Renal pelvis (tissue), 4 donors: ENCODE measurements around the gene PLCXD1. TPM values are rescaled to one million over a fixed set of nuclear protein-coding genes. Genes with fewer than 3 reads are reported as not detected.

Experiments
- DNase-seq: peaks from one replicate; pipeline ENCODE4 v3.0.0-alpha.2; 2013
- polyA plus RNA-seq, 3 donors: library from polyadenylated mRNA; unstranded; fragments of 120-200 nt; gene quantifications; one replicate each; pipeline ENCODE4 v1.2.1, GENCODE V29; 2013; ENCODE audit not compliant: insufficient read length in 3 of 3

Gene PLCXD1
- polyA plus RNA-seq, 3 donors: 24.3 to 41.2 (median 34.4) TPM

DNA sequence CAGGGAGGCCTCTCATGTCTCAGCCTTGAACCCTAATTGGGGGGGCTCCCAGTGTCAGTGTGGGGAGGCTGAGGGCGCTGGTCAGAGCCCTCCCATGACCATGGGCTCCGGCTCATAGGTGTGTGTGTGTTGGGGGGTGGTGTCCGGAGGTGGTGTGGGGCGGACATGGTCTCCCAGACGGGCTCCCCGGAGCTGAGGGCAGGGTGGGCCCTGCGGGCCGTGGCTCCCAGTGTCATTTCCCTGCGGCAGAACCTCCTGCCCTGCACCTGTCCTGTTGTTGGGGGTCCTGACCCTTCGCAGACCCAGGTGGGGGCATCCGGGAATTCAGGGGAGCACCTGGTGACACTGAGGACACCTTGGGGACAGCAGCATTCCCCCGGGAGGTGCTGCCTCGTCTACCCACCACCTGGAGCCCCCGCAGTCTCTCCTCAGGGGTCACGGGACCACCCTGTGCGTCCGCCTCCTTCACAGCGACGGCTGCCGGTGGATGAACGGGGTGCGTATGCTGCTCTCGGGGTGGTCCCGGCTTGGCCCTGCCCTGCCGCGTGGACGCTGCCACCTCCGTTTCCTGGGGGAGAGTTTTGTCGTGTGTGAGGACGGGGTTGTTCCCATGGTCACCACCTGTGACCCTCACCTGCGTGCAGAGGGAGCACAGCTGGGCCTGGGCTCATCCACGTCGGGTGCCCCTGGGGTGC, 51.9 kb downstream of the PLCXD1 start:
- no peak for DNase-seq

DNA sequence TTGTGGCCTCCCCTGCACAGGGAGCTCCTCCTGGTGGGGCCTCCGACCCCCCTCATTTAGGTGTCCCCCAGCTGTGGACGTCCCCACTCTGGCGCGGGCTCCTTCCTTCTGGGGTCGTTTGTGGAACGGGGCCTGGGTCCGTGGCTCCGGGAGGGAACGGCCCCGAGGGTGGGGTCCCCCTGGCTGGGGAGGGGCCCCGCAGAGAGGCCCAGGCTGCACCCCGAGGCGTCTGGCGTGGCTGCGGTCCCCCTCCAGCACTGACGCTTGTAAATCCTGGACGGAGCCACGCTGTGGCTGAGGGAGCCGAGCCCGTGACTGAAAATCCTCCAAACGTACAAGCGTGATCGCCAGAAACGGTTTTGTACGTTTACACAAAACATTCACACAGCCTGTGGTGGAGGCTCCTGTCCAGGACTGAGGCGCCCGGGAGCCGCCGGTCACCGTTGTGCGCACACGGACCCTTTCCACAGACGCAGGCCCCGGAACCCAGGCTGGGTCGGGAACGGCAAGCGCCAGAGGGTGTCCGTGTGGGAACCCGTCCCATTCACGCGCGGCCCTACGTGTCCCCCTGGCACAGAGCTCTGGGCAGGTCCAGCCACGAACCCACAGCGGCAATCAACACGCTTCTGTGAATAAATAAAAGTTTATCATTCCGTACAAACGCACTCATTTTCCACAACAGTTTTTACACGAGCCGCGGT, 52.6 kb downstream of the PLCXD1 start:
- no peak for DNase-seq

DNA sequence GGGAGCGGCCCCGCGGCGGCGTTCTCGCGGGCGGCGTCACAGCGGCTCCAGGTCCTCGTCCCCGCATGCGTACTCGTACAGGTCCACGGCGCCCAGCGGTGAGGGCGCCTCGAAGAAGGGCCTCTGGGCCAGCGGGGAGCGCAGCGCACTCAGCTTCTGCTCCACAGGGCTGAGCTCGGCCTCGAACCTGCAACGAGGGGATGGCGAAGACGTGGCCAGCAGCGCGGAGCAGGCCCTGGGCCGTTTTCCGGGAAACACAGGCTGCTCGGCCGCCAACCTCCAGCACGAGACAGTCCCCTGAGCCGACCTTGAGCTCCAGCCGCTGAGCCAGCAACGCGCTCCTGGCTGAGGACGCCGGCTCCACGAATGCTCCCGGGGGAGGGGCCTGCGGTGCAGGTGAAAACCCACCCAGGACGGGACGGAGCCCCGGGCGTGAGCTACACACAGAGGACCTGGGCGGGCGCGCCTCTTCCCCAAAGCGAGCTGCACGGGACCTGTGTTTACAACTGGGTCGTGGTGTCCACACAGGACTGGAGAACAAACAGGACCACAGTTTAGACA, 53.2 kb downstream of the PLCXD1 start:
- DNase-seq: no peak

DNA sequence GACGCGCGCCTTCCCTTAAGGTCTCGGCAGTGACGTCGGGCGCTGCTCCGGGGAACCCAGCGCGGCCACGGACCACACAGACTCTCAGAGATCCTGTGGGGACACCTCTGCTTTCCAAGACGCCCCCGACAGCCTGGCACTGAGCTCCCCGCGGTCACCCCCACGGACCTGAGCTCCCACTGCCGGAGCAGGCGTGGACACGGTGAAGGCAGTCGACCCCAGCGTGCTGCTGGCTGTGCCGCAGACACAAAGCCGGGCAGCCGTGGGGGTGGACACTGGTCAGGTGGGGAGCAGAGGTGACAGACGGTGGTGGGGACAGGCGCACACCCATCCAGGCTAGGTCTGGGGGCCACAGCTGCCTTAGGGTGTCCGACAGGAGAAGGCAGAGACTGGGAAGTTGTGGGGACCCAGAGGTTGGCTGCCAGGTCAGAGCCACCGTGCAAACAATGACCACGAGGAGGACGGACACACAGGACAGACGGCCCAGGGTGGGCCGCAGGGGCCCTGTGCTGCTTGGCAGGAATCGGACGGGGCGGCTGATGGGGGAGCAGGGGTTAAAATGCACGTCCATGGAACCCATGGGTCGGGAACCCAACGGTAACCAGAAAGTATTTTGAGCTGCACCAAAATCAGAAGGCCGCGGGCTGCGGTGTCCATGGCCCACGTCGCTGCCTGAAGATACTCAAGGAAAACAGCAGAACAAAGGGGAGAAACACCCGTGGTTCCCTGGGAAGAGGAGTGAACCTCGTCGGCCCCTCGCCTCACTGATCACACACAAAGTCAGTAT, 54.0 kb downstream of the PLCXD1 start:
- DNase-seq: no peak

DNA sequence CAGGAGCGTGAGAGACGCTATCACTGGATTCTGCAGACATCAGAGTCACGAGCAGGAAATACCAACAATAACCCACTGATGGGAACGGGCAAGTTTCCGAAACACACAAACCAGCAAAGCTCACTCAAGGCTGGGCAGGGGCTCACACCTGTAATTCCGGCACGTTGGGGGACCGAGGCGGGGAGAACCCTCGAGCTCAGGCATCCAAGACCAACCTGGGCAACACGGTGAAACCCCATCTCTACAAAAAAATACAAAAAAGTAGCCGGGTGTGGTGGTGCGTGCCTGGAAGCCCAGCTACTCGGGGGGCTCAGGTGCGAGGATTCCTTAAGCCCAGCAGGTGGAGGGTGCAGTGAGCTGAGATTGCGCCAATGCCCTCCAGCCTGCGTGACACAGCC, 54.6 kb downstream of the PLCXD1 start:
- DNase-seq: no peak

DNA sequence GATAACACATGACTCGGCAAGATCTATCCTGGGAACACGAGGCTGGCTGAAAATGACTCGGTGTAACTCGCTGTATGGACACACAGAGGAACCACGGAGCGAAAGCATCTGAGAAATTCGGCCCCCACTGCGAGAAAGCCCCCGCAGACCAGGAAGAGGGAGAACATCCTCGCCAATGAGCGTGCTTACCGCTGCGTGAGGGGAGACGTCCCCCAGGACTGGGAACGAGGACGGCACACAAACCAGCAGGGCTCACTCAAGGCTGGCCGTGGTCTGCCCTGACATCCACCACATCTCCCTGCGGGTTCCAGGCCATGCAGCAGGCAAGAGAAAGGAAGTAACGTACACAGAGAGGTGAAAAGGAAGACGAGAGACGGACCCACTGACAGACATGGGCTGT, 55.0 kb downstream of the PLCXD1 start:
- no peak for DNase-seq

DNA sequence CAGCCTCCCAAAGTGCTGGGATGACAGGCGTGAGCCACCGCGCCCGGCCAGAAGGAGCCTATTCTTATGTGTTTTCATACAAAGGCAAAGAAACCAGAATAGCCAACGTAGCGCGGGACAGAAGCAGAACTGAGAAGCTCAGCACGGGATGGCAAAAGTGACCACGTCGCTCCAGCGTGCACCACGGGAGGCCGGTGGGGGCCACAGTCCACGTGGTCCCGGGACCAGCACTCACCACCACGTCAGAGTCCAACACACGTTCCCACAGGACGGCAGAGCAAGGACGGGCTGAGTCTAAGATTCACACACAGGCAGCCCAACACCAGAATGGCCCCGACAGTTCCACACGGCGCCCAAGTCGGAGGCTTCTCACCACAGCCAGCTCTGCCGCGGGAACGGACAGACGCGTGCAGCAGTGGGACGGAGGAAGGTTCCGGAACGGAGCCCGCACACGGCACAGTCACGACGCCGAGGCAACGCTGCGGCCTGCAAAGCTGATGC, 56.2 kb downstream of the PLCXD1 start:
- DNase-seq: no peak

DNA sequence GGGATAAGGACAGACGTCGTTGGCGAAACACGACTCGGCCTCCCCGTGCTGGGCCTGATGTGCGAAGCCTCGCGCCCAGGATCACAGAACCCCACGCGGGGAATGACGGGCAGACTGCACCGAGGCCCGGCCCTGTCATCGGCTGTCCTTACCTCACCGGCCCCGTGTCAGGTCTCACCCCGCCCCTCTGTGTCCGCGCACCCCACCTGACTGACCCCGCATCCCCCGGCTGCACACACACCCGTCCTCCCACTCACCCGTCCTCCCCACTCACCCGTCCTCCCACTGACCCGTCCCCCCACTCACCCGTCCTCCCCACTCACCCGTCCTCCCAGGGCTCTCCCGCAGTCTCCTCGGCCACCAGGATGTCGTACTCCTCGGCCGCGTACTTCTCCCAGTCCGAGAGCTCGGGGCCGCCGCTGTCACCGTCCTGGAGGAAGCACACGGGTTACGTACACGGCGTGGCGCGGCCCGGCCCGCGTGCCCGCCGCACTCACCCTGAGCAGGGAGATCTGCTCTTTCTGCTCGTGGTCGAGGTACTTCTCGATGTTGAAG, 57.2 kb downstream of the PLCXD1 start:
- DNase-seq: no peak

DNA sequence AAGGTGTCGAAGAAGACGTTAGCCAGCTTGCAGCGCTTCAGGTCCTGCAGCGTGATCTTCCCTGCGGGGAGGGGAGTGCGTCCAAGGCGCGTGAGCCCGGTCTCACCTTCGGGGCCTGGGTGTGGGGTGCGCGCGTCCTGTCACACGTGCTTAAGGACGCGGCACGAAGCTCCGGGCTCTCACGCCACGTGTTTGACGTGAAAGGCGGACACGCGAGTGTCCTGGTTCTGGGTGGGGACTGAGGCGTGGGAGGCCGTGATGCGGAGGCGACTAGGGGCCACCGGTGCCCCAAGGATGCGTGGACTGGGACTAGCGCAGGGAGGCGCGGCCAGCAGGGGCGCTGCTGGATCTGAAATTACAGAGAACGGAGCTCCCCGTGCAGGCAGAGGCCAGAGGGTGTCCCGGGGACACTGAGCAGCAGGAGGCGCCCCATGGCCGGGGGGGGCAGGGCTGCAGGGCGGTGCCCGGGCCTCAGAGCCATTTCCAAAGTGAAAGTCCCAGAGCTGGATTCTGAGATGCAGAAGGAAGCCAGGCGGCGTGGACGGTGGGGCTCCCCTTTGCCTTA, 57.7 kb downstream of the PLCXD1 start:
- no peak for DNase-seq

DNA sequence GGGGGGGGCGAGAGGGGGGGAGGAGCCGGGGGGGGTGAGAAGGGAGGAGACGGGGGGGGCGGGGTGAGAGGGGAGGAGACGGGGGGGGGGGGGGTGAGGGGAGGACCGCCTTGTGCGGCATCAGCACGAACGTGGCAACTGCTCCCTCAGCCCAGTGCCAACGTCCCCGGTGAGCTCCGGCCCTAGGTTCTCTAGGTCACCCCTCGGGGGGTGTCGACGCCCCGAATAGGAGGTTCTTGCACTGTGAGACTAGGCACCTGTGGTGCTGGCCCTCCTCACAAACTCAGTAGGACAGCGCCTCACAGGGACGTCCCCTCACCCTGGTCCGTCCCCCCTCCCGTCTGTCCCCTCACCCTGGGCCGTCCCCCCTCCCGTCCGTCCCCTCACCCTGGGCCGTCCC, 58.9 kb downstream of the PLCXD1 start:
- DNase-seq: no peak

DNA sequence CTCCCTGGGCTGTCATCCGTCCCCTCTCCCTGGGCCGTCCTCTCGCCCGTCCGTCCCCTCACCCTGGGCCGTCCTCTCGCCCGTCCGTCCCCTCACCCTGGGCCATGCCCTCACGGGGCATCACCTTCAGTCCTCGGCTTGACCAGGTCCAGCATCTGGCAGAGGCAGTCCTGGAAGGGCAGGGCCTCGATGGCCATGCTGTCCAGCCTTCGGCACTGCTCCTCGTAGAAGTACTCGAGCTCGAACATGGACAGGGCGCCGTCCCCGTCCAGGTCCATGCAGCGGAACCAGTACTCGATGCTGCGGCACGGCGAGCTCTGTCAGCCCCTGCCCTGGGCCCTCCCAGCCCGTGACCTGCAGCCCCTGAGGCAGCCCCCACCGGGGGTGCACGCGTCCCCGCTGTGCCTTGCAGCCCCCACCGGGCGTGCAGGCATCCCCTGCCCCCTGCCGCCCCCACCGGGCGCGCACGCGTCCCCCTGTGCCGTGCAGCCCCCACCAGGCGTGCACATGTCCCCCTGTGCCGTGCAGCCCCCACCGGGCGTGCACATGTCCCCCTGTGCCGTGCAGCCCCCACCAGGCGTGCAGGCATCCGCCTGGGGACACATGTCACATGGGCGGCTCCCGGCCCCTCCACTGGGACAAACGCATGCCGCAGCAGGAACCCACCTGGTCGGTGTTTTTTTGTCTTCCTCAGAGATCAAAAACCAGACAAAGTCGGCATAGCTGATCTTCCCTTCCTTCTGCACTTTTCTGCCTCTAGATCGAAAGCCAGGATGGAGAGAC, 59.7 kb downstream of the PLCXD1 start:
- no peak for DNase-seq

DNA sequence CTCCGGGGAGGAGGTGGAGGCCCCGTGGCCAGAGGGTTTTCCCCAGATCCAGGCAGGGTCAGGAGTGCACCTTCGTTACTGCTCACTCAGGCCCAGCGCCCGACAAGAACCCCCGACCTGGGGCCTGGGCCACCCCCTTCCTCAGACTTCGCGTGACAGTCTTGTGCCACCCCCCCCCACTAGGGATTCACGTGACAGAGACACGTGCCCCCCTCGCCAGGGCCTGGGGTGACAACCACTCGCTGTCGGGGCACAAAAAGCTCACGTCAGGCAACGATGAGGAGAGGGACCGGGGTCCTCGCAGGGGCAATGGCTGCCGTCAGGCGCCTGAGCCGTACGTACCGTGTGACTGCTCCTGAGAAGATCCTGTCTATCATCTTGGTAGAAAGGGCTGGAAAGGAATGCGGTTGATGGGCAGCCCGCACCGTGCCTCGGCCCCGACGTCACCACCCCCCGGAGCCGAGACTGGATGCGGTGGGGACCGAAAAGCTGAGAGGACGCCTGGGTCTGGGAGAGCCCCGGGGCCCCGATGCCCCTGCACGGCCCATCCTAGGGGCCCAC, 60.4 kb downstream of the PLCXD1 start:
- no peak for DNase-seq

DNA sequence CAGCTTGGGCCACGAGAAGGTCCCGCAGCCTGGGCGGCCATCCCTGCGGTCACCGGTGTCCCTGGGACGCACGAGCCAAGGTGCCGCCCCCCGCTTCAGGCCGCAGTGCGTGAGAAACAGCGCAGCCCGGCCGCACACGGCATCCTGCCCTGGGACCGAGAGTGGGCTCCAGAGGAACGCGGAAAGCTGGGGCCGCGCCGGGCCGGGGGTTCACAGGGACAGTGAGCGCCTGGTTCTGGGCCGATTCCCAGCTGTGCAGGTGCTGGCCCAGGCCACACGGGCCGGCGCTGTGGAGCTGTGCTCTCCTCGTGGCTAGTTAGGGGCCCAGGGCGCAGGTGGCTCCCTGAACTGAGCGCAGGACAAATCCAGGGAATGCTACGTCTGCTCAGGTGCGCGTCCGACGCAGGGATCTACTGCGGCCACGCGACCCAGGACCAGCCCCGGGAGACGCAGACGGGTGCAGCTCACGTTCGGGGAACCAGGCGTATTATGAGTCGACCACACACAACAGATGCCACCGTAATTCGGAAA, 63.3 kb downstream of the PLCXD1 start:
- DNase-seq: no peak

DNA sequence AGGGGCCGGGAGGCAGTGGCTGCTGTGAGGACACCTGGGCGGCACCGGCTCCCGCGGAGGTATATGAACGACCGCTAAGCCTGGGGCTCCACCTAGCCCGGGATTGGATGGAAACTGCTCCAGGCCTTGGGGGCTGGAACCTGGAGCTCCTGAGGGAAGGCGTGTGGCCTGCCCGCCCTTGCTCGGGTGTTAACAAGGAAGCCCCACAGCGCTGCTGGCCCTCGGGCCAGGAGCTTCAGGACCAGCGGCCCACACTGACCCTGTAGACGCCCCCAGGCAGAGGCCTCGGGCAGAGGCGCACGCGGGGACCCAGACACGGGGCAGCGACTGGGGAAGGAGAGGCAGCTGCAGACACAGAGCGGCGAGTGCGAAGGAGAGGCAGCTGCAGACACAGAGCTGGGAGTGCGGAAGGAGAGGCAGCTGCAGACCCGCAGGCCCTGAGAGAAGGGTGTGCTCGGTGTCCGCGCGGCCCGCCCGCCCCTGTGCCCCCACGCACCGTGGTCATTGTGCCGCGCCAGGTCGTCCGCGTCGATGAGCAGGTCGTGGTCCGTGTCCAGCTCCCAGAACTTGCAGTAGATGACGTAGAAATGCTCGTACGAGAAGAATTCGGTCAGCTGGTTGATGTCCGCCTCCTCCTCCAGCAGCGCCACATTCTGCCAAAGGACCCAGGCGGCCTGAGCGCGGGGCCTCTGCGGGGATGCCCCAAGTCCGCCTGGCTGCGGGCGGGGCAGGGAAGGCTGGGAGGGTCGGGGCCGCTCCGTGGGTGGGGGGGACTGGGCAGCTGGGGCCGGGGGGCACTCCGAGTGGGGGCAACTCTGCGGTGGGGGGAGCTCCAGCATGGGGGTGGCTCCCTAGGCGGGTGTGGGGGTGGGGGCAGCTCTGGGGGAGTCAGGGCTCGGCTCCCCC, 64.1 kb downstream of the PLCXD1 start:
- DNase-seq: no peak

DNA sequence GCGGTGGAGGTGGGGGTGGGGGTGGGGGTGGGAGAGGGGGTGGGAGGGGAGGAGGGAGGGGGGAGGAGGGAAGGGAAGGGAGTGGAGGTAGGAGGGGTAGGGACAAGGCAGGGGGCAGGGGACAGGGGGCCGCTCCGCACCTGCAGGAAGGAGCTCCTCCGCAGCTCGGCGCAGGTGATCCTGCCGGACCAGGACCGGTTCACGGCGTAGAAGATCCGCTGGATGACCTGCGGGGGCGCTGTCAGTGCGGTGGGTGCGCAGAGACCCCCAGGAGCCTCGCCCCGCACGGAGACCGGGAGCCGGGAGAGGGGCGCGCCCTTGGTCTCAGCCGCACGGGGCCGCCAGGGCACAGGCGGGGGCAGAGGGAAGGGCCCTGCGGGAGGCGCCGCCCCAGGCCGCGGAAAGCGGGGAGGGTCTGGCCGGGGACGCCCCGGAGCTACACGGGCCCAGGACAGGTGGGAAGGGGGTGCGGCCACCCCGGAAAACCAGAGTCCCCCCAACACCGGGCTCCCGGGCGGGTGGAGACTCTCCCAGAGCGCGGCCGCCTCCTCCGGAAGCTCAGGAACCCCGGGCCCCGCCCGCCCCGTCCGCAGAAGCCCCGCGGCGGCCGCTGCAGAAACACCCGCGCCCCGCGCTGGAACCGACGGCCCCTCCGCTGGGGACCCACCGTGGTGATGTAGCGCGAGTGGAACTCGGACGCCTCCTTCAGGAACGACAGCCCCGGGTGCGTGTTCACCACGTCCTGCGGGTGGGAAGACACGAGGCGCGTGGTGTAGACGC, 65.0 kb downstream of the PLCXD1 start:
- DNase-seq: no peak

DNA sequence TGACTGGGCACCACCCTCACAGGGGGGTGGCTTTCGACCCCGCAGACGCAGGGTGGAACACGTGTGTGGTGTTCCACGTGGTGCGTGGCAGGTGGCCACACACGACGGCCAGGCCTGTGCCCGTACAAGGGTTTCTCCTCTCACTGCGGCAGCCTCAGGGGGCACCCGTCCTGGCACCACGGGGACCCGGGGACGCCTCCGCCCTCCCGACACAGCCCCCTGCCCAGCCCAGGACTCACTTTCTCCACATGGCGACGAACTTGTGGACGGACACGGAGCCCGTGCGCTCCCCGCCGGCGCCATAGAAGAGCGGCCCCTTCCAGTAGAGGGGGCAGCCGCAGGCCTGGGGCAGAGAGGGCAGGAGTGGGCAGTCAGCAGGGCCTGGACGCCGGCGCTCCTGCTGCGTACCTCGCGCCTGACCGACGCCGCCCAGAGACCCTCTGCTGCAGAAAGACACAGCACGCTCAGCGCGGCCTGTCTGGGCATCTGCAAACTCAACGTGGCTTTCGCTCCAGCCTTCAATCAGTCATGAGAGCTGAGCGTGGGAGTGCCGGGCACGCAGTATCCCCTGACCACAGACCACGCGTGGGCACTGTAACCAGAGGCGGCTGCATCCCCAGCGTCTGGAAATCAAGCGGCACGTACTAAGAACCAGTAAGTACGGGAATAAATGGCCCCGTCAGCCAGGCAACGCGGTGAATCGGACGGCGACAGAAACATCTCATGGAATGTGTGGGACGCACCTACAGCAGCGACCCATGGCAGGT, 66.4 kb downstream of the PLCXD1 start:
- no peak for DNase-seq

DNA sequence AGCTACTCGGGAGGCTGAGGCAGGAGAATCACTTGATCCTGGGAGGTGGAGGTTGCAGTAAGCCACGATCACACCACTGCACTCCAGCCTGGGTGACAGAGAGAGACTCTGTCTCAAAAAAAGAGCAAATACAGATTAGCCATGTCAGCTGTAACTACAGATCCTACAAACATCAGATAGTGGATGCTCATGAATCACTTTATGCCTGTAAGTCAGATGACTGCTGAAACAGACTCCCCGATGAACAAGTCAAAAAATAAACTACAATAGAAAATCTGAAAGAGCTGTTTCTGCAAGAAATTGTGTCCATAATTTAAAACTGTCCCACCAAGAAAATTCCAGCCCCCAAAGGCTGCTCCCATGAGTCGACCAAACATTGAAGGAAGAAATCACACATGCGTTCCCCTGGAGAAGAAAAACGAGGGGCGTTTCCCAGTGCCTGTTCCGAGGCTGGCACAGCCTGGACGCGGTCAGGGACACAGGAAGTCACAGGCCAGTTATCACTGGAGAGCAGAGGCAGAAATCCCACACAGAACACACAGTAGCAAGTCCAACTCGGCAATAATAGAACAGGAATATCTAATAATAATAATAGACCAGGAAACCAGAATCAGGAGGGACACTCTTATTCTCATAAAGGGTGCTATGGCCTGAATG, 67.4 kb downstream of the PLCXD1 start:
- no peak for DNase-seq
